GM21360 (cell line): Measurements from ENCODE around the gene DNAH10.

Source experiments
- ATAC-seq: cut with Tn5 transposase; IDR thresholded peaks from one replicate; pipeline ENCODE4 v1.9.1; 2021; ENCODE audit warnings: mild to moderate bottlenecking, moderate library complexity; ENCODE audit not compliant: unreplicated experiment

The DNAH10 gene

GRCh38 chr12:123962513-123962912 is 200.4 kb downstream of the DNAH10 start:
- no peak for ATAC-seq

- ATAC-seq, result no peak
Observed at GRCh38 chr12:123963821-123964220, 201.7 kb downstream of the DNAH10 start.

GRCh38 chr12:123965382-123965781 is 203.3 kb downstream of the DNAH10 start:
- ATAC-seq, result no peak

GRCh38 chr12:123966596-123966995 is 204.5 kb downstream of the DNAH10 start:
- no peak for ATAC-seq

GRCh38 chr12:123967121-123967586 is 205.1 kb downstream of the DNAH10 start:
- no peak for ATAC-seq

GRCh38 chr12:123971449-123971769 is 209.3 kb downstream of the DNAH10 start:
- ATAC-seq, result no peak

- ATAC-seq, result peak; percentile 8
Observed at GRCh38 chr12:123971770-123972456, 209.8 kb downstream of the DNAH10 start.

GRCh38 chr12:123972457-123973401 is 210.6 kb downstream of the DNAH10 start, which contains the start of the genes CCDC92 and ZNF664:
Gene CCDC92 (minus strand): TSS chr12:123972831. CDS start chr12:123944305, 28,526 bp downstream.
Gene ZNF664 (plus strand): TSS chr12:123973215. CDS start chr12:124012145, 38,930 bp downstream.
- ATAC-seq, result peak; percentile 78

GRCh38 chr12:123973552-123974341 is 211.6 kb downstream of the DNAH10 start:
- peak; percentile 10 for ATAC-seq

GRCh38 chr12:123976227-123976826 is 214.2 kb downstream of the DNAH10 start:
- ATAC-seq, result no peak

- ATAC-seq, result no peak
Observed at GRCh38 chr12:123979566-123979965, 217.5 kb downstream of the DNAH10 start.

- no peak for ATAC-seq
Observed at GRCh38 chr12:123982269-123982668, 220.2 kb downstream of the DNAH10 start.

GRCh38 chr12:123983822-123984485 is 221.9 kb downstream of the DNAH10 start:
- ATAC-seq, result no peak

GRCh38 chr12:123984903-123985302 is 222.8 kb downstream of the DNAH10 start:
- no peak for ATAC-seq
